Liver (tissue), 9 donors: ENCODE results near the gene DIS3L2. TPM values are rescaled to one million over a fixed set of nuclear protein-coding genes. Genes with fewer than 3 reads are reported as not detected.
"Not testable (repeated sequence)": the region's sequence is repeated elsewhere in the genome, so short reads cannot be mapped to it uniquely, and the experiment has no call there.

ENCODE experiments used
- DNase-seq: peaks from one replicate; pipeline ENCODE4 v3.0.0-alpha.2; 2017; ENCODE audit warnings: low spot score
- H3K27ac ChIP-seq, 2 donors: one replicate each; pipeline ENCODE4 v1.7.0; 2013; ENCODE audit warnings: inconsistent platforms in 2 of 2, low read length in 2 of 2, control low read depth in 1 of 2, low read depth in 1 of 2, mild to moderate bottlenecking in 1 of 2
- H3K27me3 ChIP-seq, 4 donors: one replicate each; pipeline versions ENCODE4 v1.6.1 to v1.7.0; 2013; ENCODE audit warnings: low read length in 3 of 4, inconsistent platforms in 1 of 4, mild to moderate bottlenecking in 1 of 4, moderate library complexity in 1 of 4; ENCODE audit not compliant: control insufficient read depth in 4 of 4, insufficient read depth in 4 of 4
- H3K36me3 ChIP-seq, 4 donors: one replicate each; pipeline versions ENCODE4 v1.6.1 to v1.7.0; 2013; ENCODE audit warnings: low read length in 3 of 4, mild to moderate bottlenecking in 3 of 4, low read depth in 1 of 4, moderate library complexity in 1 of 4; ENCODE audit not compliant: control insufficient read depth in 4 of 4, insufficient read depth in 3 of 4
- H3K4me1 ChIP-seq, 4 donors: one replicate each; pipeline versions ENCODE4 v1.6.1 to v1.7.0; 2013; ENCODE audit warnings: low read length in 3 of 4, mild to moderate bottlenecking in 3 of 4, moderate library complexity in 1 of 4; ENCODE audit not compliant: control insufficient read depth in 4 of 4, insufficient read depth in 4 of 4
- H3K4me3 ChIP-seq, 3 donors: one replicate each; pipeline versions ENCODE4 v1.6.1 to v1.7.0; 2013; ENCODE audit warnings: low read length in 3 of 3, control low read depth in 1 of 3, low read depth in 1 of 3, mild to moderate bottlenecking in 1 of 3
- H3K9ac ChIP-seq, 2 donors: one replicate each; pipeline ENCODE4 v1.7.0; 2013; ENCODE audit warnings: low read length in 2 of 2, mild to moderate bottlenecking in 2 of 2, moderate library complexity in 2 of 2, control low read depth in 1 of 2, low read depth in 1 of 2
- H3K9me3 ChIP-seq, 4 donors: one replicate each; pipeline versions ENCODE4 v1.6.1 to v1.7.0; 2013; ENCODE audit warnings: low read length in 3 of 4; ENCODE audit not compliant: control insufficient read depth in 4 of 4
- EGR1 ChIP-seq, 2 donors: IDR thresholded peaks; 2 replicates each; pipeline ENCODE4 v1.6.1; 2016 to 2018; ENCODE audit warnings: antibody characterized with exemption in 2 of 2, low read depth in 2 of 2
- FOXA1 ChIP-seq: IDR thresholded peaks from 2 replicates; pipeline ENCODE4 v1.6.1; 2016; ENCODE audit warnings: antibody characterized with exemption
- FOXA2 ChIP-seq: IDR thresholded peaks from 2 replicates; pipeline ENCODE4 v1.6.1; 2016; ENCODE audit warnings: antibody characterized with exemption
- GABPA ChIP-seq, 2 donors: IDR thresholded peaks in 1 of 2; conservative IDR thresholded peaks in 1 of 2; 2 replicates each; pipeline ENCODE4 v1.6.1; 2016; ENCODE audit warnings: antibody characterized with exemption in 2 of 2, mild to moderate bottlenecking in 1 of 2, moderate library complexity in 1 of 2
- HNF4A ChIP-seq, 2 donors: conservative IDR thresholded peaks; 2 replicates each; pipeline ENCODE4 v1.6.1; 2016; ENCODE audit warnings: antibody characterized with exemption in 2 of 2, mild to moderate bottlenecking in 2 of 2
- HNF4G ChIP-seq: IDR thresholded peaks from 2 replicates; pipeline ENCODE4 v1.6.1; 2016; ENCODE audit warnings: antibody characterized with exemption
- JUND ChIP-seq, 2 donors: IDR thresholded peaks; 2 replicates each; pipeline ENCODE4 v1.6.1; 2016; ENCODE audit warnings: antibody characterized with exemption in 2 of 2
- NR2F2 ChIP-seq: IDR thresholded peaks from 2 replicates; pipeline ENCODE4 v1.6.1; 2016; ENCODE audit warnings: antibody characterized with exemption
- RAD21 ChIP-seq, 2 donors: IDR thresholded peaks; 2 replicates each; pipeline ENCODE4 v1.6.1; 2016; ENCODE audit warnings: antibody characterized with exemption in 2 of 2, mild to moderate bottlenecking in 2 of 2
- RXRA ChIP-seq, 2 donors: IDR thresholded peaks; 2 replicates each; pipeline ENCODE4 v1.6.1; 2017 to 2018; ENCODE audit warnings: antibody characterized with exemption in 2 of 2, mild to moderate bottlenecking in 1 of 2
- SP1 ChIP-seq: IDR thresholded peaks from 2 replicates; pipeline ENCODE4 v1.6.1; 2018; ENCODE audit warnings: antibody characterized with exemption, mild to moderate bottlenecking
- TAF1 ChIP-seq: conservative IDR thresholded peaks from 2 replicates; pipeline ENCODE4 v1.6.1; 2016; ENCODE audit warnings: antibody characterized with exemption, mild to moderate bottlenecking
- YY1 ChIP-seq: IDR thresholded peaks from 2 replicates; pipeline ENCODE4 v1.6.1; 2016; ENCODE audit warnings: antibody characterized with exemption, mild to moderate bottlenecking
- WGBS: extraction: QIAGEN DNeasy Blood & Tissue Kit; methylation state at CpG from one replicate; pipeline ENCODE4 v1.1.7; 2013; 5-methylcytosine and 5-hydroxymethylcytosine counted together
- polyA plus RNA-seq, 2 donors: library from polyadenylated mRNA; stranded (reverse) in 1 of 2; unstranded in 1 of 2; fragments of 200-250 nt in 1 of 2; fragments of >200 nt in 1 of 2; fragmentation: Nextera tagmentation in 1 of 2; extraction: Ambion mirVana in 1 of 2; gene quantifications; one replicate each; pipeline versions ENCODE4 v1.2.1 to v1.2.3, GENCODE V29; 2013 to 2015
- total RNA-seq, 2 donors: library from RNA; depleted of rRNA; stranded (reverse); fragments of >200 nt; gene quantifications; one replicate each; pipeline ENCODE4 v1.2.3, GENCODE V29; 2014
- TF ChIP-seq, protein P1 (sequence below): fragments of 150-350 bp; IDR thresholded peaks from 2 replicates; pipeline ENCODE4 v1.5.1; 2017; ENCODE audit warnings: improper control_type of control experiment, low read depth, low read length; ENCODE audit not compliant: missing input control
- TF ChIP-seq, protein P2 (sequence below): IDR thresholded peaks from 2 replicates; pipeline ENCODE4 v1.6.1; 2016; ENCODE audit warnings: antibody characterized with exemption
- TF ChIP-seq, protein P3 (sequence below): IDR thresholded peaks from 2 replicates; pipeline ENCODE4 v1.6.1; 2016; ENCODE audit warnings: antibody characterized with exemption
- TF ChIP-seq, protein P4 (sequence below): IDR thresholded peaks from 2 replicates; pipeline ENCODE4 v1.6.1; 2016; ENCODE audit warnings: antibody characterized with exemption, mild to moderate bottlenecking
- TF ChIP-seq, protein P5 (sequence below): IDR thresholded peaks from 2 replicates; pipeline ENCODE4 v1.6.1; 2016; ENCODE audit warnings: antibody characterized with exemption
- donor health status: healthy.
- donor health status: healthy.
- donor health status: healthy.
- donor health status: healthy.
- donor health status: healthy.

The DIS3L2 gene
- total and polyA plus RNA-seq, 4 donors: 5.7 to 21.5 (median 8.8) TPM

DNA sequence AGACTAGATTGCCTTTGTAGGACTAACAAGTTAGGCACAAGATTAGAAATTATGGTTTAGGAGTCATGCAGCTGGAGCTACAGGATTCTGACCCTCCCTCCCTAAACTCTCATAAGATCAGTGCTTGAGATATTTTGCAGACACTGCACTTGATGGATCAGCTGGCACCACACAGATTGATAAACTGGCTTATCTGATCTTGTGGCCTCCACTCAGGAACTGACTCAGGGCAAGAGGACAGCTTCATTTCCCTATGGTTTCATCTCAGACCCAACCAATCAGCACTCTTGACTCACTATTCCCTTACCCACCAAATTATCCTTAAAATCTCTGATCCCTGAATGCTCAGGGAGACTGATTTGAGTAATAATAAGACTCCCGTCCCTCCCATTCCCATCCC is 152.3 kb downstream of the DIS3L2 start:
- DNase-seq: no peak
- WGBS: 94% methylated on average over 1 of the region's 1 CpG
- H3K4me1 ChIP-seq: no peaks in the 10 kb centered on the region
- no peaks in the 10 kb centered on the region for H3K9me3 ChIP-seq
- no peak overlapping the region for H3K9ac ChIP-seq
- TF ChIP-seq TAF1 (no peak), HNF4G (no peak), GABPA (IDR thresholded peaks at IDR 0.05 in 1 of 2, conservative IDR thresholded peaks at IDR 0.05 in 1 of 2) (no peak), RXRA (IDR thresholded peaks at IDR 0.05) (no peak), FOXA1 (no peak), SP1 (no peak), JUND (IDR thresholded peaks at IDR 0.05) (no peak), FOXA2 (no peak), HNF4A (conservative IDR thresholded peaks at IDR 0.05) (no peak), YY1 (no peak), EGR1 (IDR thresholded peaks at IDR 0.05; ENCODE audit: low read depth in 2 of 2) (no peak), NR2F2 (no peak), RAD21 (IDR thresholded peaks at IDR 0.05) (no peak)
- TF ChIP-seq, protein P1, sequence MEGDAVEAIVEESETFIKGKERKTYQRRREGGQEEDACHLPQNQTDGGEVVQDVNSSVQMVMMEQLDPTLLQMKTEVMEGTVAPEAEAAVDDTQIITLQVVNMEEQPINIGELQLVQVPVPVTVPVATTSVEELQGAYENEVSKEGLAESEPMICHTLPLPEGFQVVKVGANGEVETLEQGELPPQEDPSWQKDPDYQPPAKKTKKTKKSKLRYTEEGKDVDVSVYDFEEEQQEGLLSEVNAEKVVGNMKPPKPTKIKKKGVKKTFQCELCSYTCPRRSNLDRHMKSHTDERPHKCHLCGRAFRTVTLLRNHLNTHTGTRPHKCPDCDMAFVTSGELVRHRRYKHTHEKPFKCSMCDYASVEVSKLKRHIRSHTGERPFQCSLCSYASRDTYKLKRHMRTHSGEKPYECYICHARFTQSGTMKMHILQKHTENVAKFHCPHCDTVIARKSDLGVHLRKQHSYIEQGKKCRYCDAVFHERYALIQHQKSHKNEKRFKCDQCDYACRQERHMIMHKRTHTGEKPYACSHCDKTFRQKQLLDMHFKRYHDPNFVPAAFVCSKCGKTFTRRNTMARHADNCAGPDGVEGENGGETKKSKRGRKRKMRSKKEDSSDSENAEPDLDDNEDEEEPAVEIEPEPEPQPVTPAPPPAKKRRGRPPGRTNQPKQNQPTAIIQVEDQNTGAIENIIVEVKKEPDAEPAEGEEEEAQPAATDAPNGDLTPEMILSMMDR: no peak
- TF ChIP-seq, protein P2, sequence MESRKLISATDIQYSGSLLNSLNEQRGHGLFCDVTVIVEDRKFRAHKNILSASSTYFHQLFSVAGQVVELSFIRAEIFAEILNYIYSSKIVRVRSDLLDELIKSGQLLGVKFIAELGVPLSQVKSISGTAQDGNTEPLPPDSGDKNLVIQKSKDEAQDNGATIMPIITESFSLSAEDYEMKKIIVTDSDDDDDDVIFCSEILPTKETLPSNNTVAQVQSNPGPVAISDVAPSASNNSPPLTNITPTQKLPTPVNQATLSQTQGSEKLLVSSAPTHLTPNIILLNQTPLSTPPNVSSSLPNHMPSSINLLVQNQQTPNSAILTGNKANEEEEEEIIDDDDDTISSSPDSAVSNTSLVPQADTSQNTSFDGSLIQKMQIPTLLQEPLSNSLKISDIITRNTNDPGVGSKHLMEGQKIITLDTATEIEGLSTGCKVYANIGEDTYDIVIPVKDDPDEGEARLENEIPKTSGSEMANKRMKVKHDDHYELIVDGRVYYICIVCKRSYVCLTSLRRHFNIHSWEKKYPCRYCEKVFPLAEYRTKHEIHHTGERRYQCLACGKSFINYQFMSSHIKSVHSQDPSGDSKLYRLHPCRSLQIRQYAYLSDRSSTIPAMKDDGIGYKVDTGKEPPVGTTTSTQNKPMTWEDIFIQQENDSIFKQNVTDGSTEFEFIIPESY: no peak
- TF ChIP-seq, protein P3, sequence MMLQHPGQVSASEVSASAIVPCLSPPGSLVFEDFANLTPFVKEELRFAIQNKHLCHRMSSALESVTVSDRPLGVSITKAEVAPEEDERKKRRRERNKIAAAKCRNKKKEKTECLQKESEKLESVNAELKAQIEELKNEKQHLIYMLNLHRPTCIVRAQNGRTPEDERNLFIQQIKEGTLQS: no peak
- TF ChIP-seq, protein P4, sequence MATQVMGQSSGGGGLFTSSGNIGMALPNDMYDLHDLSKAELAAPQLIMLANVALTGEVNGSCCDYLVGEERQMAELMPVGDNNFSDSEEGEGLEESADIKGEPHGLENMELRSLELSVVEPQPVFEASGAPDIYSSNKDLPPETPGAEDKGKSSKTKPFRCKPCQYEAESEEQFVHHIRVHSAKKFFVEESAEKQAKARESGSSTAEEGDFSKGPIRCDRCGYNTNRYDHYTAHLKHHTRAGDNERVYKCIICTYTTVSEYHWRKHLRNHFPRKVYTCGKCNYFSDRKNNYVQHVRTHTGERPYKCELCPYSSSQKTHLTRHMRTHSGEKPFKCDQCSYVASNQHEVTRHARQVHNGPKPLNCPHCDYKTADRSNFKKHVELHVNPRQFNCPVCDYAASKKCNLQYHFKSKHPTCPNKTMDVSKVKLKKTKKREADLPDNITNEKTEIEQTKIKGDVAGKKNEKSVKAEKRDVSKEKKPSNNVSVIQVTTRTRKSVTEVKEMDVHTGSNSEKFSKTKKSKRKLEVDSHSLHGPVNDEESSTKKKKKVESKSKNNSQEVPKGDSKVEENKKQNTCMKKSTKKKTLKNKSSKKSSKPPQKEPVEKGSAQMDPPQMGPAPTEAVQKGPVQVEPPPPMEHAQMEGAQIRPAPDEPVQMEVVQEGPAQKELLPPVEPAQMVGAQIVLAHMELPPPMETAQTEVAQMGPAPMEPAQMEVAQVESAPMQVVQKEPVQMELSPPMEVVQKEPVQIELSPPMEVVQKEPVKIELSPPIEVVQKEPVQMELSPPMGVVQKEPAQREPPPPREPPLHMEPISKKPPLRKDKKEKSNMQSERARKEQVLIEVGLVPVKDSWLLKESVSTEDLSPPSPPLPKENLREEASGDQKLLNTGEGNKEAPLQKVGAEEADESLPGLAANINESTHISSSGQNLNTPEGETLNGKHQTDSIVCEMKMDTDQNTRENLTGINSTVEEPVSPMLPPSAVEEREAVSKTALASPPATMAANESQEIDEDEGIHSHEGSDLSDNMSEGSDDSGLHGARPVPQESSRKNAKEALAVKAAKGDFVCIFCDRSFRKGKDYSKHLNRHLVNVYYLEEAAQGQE: no peak
- TF ChIP-seq, protein P5, sequence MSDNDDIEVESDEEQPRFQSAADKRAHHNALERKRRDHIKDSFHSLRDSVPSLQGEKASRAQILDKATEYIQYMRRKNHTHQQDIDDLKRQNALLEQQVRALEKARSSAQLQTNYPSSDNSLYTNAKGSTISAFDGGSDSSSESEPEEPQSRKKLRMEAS: no peak
- H3K4me3 ChIP-seq: no peak overlapping the region
- H3K27me3 ChIP-seq: no peaks in the 10 kb centered on the region
- no peaks in the 10 kb centered on the region for H3K36me3 ChIP-seq
- no peak overlapping the region for H3K27ac ChIP-seq

DNA sequence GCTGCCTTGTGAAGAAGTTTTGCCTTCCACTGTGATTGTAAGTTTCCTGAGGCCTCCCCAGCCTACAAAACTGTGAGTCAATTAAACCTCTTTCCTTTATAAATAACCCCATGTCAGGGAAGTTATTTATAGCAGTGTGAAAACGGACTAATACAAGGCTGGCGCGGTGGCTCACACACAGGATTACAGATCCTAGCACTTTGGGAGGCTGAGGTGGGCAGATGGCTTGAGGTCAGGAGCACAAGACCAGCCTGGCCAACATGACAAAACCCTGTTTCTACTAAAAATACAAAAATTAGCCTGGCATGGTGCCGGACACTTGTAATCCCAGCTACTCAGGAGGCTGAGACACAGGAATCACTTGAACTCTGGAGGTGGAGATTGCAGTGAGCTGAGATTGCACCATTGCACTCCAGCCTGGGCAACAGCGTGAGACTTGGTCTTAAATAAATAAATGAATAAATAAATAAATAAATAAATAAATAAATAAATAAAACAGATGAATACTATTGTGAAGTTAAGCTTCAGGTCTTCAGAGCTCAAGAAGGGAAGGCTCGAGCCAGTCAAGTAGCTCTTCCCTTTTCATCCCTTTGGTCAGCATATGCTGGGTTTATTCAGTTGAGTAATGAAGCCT is 154.3 kb downstream of the DIS3L2 start:
- not testable (repeated sequence) for DNase-seq, H3K4me3 ChIP-seq, H3K36me3 ChIP-seq, H3K9ac ChIP-seq, H3K4me1 ChIP-seq, H3K9me3 ChIP-seq, H3K27me3 ChIP-seq, H3K27ac ChIP-seq
- WGBS: 97% methylated on average over 6 of the region's 6 CpGs
